ENCODE data around the gene DOCK8. TPM values are rescaled to one million over a fixed set of nuclear protein-coding genes. Genes with fewer than 3 reads are reported as not detected.

Gene DOCK8
- total RNA-seq, 1 donor = under 0.01 TPM

- no peaks in the 10 kb centered on the region for H3K27me3 ChIP-seq (ENCODE audit: insufficient read depth, low read length)
- no peak for DNase-seq (ENCODE audit: insufficient read length, low spot score, missing footprints)
- no peak overlapping the region for H3K4me2 ChIP-seq (ENCODE audit: insufficient read depth, low read length)
- no peaks in the 10 kb centered on the region for H3K9me3 ChIP-seq (ENCODE audit: low read depth, low read length)
- no peaks in the 10 kb centered on the region for H3K79me2 ChIP-seq (ENCODE audit: insufficient read depth, low read length)
- H2AFZ ChIP-seq (ENCODE audit: low read length) = no peak overlapping the region
- no peaks in the 10 kb centered on the region for H3K36me3 ChIP-seq (ENCODE audit: insufficient read depth, low read length)
- no peak overlapping the region for H3K27ac ChIP-seq (ENCODE audit: low read depth, low read length)
- TF ChIP-seq CTCF (IDR thresholded peaks at IDR 0.05; ENCODE audit: extremely low read depth, low read depth, low read length) = no peak
- H4K20me1 ChIP-seq (ENCODE audit: insufficient read depth, low read length) = no peaks in the 10 kb centered on the region
- no peak overlapping the region for H3K4me3 ChIP-seq (ENCODE audit: insufficient read depth, low read length)
- H3K4me1 ChIP-seq (ENCODE audit: insufficient read depth, low read length) = no peaks in the 10 kb centered on the region
Observed at GRCh38 chr9:372128-372527, 157.5 kb downstream of the DOCK8 start.

- no peaks in the 10 kb centered on the region for H3K9me3 ChIP-seq (ENCODE audit: low read depth, low read length)
- H2AFZ ChIP-seq (ENCODE audit: low read length) = no peak overlapping the region
- no peaks in the 10 kb centered on the region for H3K79me2 ChIP-seq (ENCODE audit: insufficient read depth, low read length)
- no peaks in the 10 kb centered on the region for H3K4me1 ChIP-seq (ENCODE audit: insufficient read depth, low read length)
- no peaks in the 10 kb centered on the region for H3K27me3 ChIP-seq (ENCODE audit: insufficient read depth, low read length)
- TF ChIP-seq CTCF (IDR thresholded peaks at IDR 0.05; ENCODE audit: extremely low read depth, low read depth, low read length) = no peak
- H3K36me3 ChIP-seq (ENCODE audit: insufficient read depth, low read length) = no peaks in the 10 kb centered on the region
- H3K4me2 ChIP-seq (ENCODE audit: insufficient read depth, low read length) = no peak overlapping the region
- DNase-seq (ENCODE audit: insufficient read length, low spot score, missing footprints) = no peak
- H4K20me1 ChIP-seq (ENCODE audit: insufficient read depth, low read length) = no peaks in the 10 kb centered on the region
- no peak overlapping the region for H3K4me3 ChIP-seq (ENCODE audit: insufficient read depth, low read length)
- H3K27ac ChIP-seq (ENCODE audit: low read depth, low read length) = no peak overlapping the region
Observed at GRCh38 chr9:373759-374206, 159.1 kb downstream of the DOCK8 start.

GRCh38 chr9:374736-375135 lies 160.1 kb downstream of the DOCK8 start:
- Histone ChIP-seq H3K27ac (ENCODE audit: low read depth, low read length) (no peak overlapping the region), H3K4me3 (ENCODE audit: insufficient read depth, low read length) (no peak overlapping the region), H3K36me3 (ENCODE audit: insufficient read depth, low read length) (no peaks in the 10 kb centered on the region), H3K27me3 (ENCODE audit: insufficient read depth, low read length) (no peaks in the 10 kb centered on the region), H3K4me1 (ENCODE audit: insufficient read depth, low read length) (no peaks in the 10 kb centered on the region), H2AFZ (ENCODE audit: low read length) (no peak overlapping the region), H4K20me1 (ENCODE audit: insufficient read depth, low read length) (no peaks in the 10 kb centered on the region), H3K9me3 (ENCODE audit: low read depth, low read length) (no peaks in the 10 kb centered on the region), H3K4me2 (ENCODE audit: insufficient read depth, low read length) (no peak overlapping the region), H3K79me2 (ENCODE audit: insufficient read depth, low read length) (no peaks in the 10 kb centered on the region)
- no peak for TF ChIP-seq CTCF (IDR thresholded peaks at IDR 0.05; ENCODE audit: extremely low read depth, low read depth, low read length)
- no peak for DNase-seq (ENCODE audit: insufficient read length, low spot score, missing footprints)

- Histone ChIP-seq H3K79me2 (ENCODE audit: insufficient read depth, low read length) (no peaks in the 10 kb centered on the region), H3K36me3 (ENCODE audit: insufficient read depth, low read length) (no peaks in the 10 kb centered on the region), H3K4me2 (ENCODE audit: insufficient read depth, low read length) (no peak overlapping the region), H3K27ac (ENCODE audit: low read depth, low read length) (no peak overlapping the region), H3K9me3 (ENCODE audit: low read depth, low read length) (no peaks in the 10 kb centered on the region), H3K4me3 (ENCODE audit: insufficient read depth, low read length) (no peak overlapping the region), H4K20me1 (ENCODE audit: insufficient read depth, low read length) (no peaks in the 10 kb centered on the region), H3K27me3 (ENCODE audit: insufficient read depth, low read length) (no peaks in the 10 kb centered on the region), H2AFZ (ENCODE audit: low read length) (no peak overlapping the region), H3K4me1 (ENCODE audit: insufficient read depth, low read length) (no peaks in the 10 kb centered on the region)
- TF ChIP-seq CTCF (IDR thresholded peaks at IDR 0.05; ENCODE audit: extremely low read depth, low read depth, low read length) = no peak
- no peak for DNase-seq (ENCODE audit: insufficient read length, low spot score, missing footprints)
Observed at GRCh38 chr9:376115-376514, 161.4 kb downstream of the DOCK8 start.
